OCI-LY1 (cell line): ENCODE data around the gene ZDHHC9.

ENCODE experiments used
- CTCF ChIP-seq: fragments of 200-600 bp; sonication (generic), shearing (Covaris generic); IDR thresholded peaks from 2 replicates; pipeline ENCODE4 v1.5.1; 2017; ENCODE audit warnings: mild to moderate bottlenecking, antibody characterized with exemption, low read length, moderate library complexity, mixed read lengths
- EZH2 ChIP-seq: fragments of 200-600 bp; sonication (generic), shearing (Covaris generic); IDR thresholded peaks from 2 replicates; pipeline ENCODE4 v1.8.0; 2017; ENCODE audit warnings: borderline replicate concordance, mixed run types, mild to moderate bottlenecking, antibody characterized with exemption, low read length, moderate library complexity, mixed read lengths

GRCh38 chrX:129795584-129795983 lies 48.1 kb downstream of the ZDHHC9 start:
- no peak for TF ChIP-seq CTCF
- no peak for TF ChIP-seq EZH2
